Loucy (cell line): ENCODE measurements around the gene DOCK3.
"Not testable (repeated sequence)": the region's sequence is repeated elsewhere in the genome, so short reads cannot be mapped to it uniquely, and the experiment has no call there.

Experiments
- H2AFZ ChIP-seq: fragments of 200-600 bp; sonication (generic); 2 replicates; pipeline ENCODE4 v1.6.0; 2016; ENCODE audit warnings: antibody characterized with exemption, mild to moderate bottlenecking, low read length, moderate library complexity
- H3F3A ChIP-seq: fragments of 200-600 bp; 2 replicates; pipeline ENCODE4 v1.6.0; 2016; ENCODE audit warnings: antibody characterized with exemption, low read depth, mild to moderate bottlenecking
- H3K27me3 ChIP-seq: fragments of 200-600 bp; sonication (generic); 2 replicates; pipeline ENCODE4 v1.6.1; 2014; ENCODE audit warnings: low read length, mild to moderate bottlenecking; ENCODE audit not compliant: insufficient read depth, poor library complexity, severe bottlenecking
- H3K36me3 ChIP-seq: fragments of 200-600 bp; sonication (generic); 2 replicates; pipeline ENCODE4 v1.6.1; 2016; ENCODE audit warnings: low read length; ENCODE audit not compliant: insufficient read depth
- H3K4me1 ChIP-seq: fragments of 200-600 bp; sonication (generic); 2 replicates; pipeline ENCODE4 v1.5.1; 2014; ENCODE audit warnings: low read length, mild to moderate bottlenecking; ENCODE audit not compliant: insufficient read depth, poor library complexity, severe bottlenecking
- H3K4me2 ChIP-seq: fragments of 200-600 bp; sonication (generic); 2 replicates; pipeline ENCODE4 v1.6.0; 2014; ENCODE audit warnings: antibody characterized with exemption, low read length, low read depth, mild to moderate bottlenecking; ENCODE audit not compliant: poor library complexity, severe bottlenecking
- H3K4me3 ChIP-seq: fragments of 200-600 bp; sonication (generic); 2 replicates; pipeline ENCODE4 v1.5.1; 2014; ENCODE audit warnings: low read length, mild to moderate bottlenecking, mixed read lengths; ENCODE audit not compliant: poor library complexity, severe bottlenecking
- H3K79me2 ChIP-seq: fragments of 200-600 bp; sonication (generic); 2 replicates; pipeline ENCODE4 v1.6.1; 2014; ENCODE audit warnings: low read length; ENCODE audit not compliant: insufficient read depth
- H3K9ac ChIP-seq: fragments of 200-600 bp; sonication (generic); 2 replicates; pipeline ENCODE4 v1.6.0; 2014; ENCODE audit warnings: mild to moderate bottlenecking, low read depth, low read length, moderate library complexity; ENCODE audit not compliant: poor library complexity, severe bottlenecking
- H3K9me2 ChIP-seq: fragments of 200-600 bp; sonication (generic); replicated peaks from 2 replicates; pipeline ENCODE4 v1.6.1; 2016; ENCODE audit warnings: low read depth, low read length, mixed read lengths
- H3K9me3 ChIP-seq: fragments of 200-600 bp; sonication (generic); 2 replicates; pipeline ENCODE4 v1.6.1; 2014; ENCODE audit warnings: mild to moderate bottlenecking, antibody characterized with exemption, low read length, low read depth; ENCODE audit not compliant: insufficient read depth
- H4K20me1 ChIP-seq: fragments of 200-600 bp; sonication (generic); 2 replicates; pipeline ENCODE4 v1.6.0; 2014; ENCODE audit warnings: antibody characterized with exemption, low read length, mild to moderate bottlenecking; ENCODE audit not compliant: insufficient read depth, poor library complexity, severe bottlenecking
- EZH2phosphoT487 ChIP-seq: fragments of 200-600 bp; IDR thresholded peaks from 2 replicates; pipeline ENCODE4 v1.6.1; 2018; ENCODE audit warnings: antibody characterized with exemption, mild to moderate bottlenecking, moderate library complexity, borderline replicate concordance
- TF ChIP-seq, protein P1 (sequence below): fragments of 200-600 bp; sonication (generic); conservative IDR thresholded peaks from 2 replicates; pipeline ENCODE4 v1.5.1; 2014; ENCODE audit warnings: mild to moderate bottlenecking, antibody characterized with exemption, low read length

Gene DOCK3

DNA sequence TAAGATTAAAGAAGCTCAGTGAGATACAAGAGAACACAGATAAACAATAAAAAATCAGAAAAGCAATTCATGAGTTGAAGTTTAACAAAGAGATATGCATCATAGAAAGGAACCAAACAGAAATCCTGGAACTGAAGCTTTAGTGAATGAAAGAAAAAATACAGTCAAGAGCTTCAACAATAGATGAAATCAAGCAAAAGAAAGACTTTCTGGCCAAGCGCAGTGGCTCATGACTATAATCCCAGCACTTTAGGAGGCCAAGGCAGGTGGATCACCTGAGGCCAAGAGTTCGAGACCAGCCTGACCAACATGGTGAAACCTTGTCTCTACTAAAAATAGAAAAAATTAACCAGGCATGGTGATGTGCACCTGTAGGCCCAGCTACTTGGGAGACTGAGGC, 408.8 kb downstream of the DOCK3 start:
- H3K4me1 ChIP-seq, result no peaks in the 10 kb centered on the region
- no peak overlapping the region for H3K4me3 ChIP-seq
- peaks cover 8% of the 10 kb centered on the region; the same call in 1 of the 2 replicates for H3K9me3 ChIP-seq
- no peaks in the 10 kb centered on the region for H3K79me2 ChIP-seq
- H4K20me1 ChIP-seq, result no peaks in the 10 kb centered on the region
- no peaks in the 10 kb centered on the region for H3K9me2 ChIP-seq
- H3K36me3 ChIP-seq, result no peaks in the 10 kb centered on the region
- no peaks in the 10 kb centered on the region for H3K27me3 ChIP-seq
- TF ChIP-seq, protein P1, sequence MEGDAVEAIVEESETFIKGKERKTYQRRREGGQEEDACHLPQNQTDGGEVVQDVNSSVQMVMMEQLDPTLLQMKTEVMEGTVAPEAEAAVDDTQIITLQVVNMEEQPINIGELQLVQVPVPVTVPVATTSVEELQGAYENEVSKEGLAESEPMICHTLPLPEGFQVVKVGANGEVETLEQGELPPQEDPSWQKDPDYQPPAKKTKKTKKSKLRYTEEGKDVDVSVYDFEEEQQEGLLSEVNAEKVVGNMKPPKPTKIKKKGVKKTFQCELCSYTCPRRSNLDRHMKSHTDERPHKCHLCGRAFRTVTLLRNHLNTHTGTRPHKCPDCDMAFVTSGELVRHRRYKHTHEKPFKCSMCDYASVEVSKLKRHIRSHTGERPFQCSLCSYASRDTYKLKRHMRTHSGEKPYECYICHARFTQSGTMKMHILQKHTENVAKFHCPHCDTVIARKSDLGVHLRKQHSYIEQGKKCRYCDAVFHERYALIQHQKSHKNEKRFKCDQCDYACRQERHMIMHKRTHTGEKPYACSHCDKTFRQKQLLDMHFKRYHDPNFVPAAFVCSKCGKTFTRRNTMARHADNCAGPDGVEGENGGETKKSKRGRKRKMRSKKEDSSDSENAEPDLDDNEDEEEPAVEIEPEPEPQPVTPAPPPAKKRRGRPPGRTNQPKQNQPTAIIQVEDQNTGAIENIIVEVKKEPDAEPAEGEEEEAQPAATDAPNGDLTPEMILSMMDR, result no peak
- TF ChIP-seq EZH2phosphoT487, result no peak
- H3K4me2 ChIP-seq, result no peak overlapping the region
- no peak overlapping the region for H3K9ac ChIP-seq
- H3F3A ChIP-seq, result no peaks in the 10 kb centered on the region
- H2AFZ ChIP-seq, result no peak overlapping the region

DNA sequence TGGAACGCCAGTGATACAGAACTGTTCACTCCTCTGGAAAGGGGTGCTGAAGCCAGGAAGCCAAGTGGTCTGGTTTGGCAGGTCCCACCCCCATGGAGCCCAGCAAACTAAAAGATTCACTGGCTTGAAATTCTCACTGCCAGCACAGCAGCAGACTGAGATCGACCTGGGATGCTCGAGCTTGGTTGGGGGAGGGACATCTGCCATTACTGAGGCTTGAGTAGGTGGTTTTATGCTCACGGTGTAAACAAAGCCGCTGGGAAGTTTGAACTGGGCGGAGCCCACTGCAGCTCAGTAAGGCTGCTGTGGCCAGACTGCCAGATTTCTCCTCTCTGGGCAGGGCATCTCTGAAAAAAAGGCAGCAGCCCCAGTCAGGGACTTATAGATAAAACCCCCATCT, 417.4 kb downstream of the DOCK3 start:
- not testable (repeated sequence) for H3K4me3 ChIP-seq, H4K20me1 ChIP-seq, H3F3A ChIP-seq, H3K36me3 ChIP-seq, H3K4me2 ChIP-seq, H2AFZ ChIP-seq, H3K9me3 ChIP-seq, H3K27me3 ChIP-seq, H3K9me2 ChIP-seq, H3K9ac ChIP-seq, H3K79me2 ChIP-seq, H3K4me1 ChIP-seq

DNA sequence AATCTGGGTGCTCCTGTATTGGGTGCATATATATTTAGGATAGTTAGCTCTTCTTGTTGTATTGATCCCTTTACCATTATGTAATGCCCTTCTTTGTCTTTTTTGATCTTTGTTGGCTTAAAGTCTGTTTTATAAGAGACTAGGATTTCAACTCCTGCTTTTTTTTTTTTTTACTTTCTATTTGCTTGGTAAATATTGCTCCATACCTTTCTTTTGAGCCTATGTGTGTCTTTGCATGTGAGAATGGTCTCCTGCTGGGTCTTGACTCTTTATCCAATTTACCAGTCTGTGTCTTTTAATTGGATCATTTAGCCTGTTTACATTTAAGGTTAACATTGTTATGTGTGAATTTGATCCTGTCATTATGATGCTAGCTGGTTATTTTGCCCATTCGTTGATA, 420.1 kb downstream of the DOCK3 start:
- H3K27me3 ChIP-seq, H3K36me3 ChIP-seq, H3F3A ChIP-seq, H4K20me1 ChIP-seq, H3K4me2 ChIP-seq, H2AFZ ChIP-seq, H3K9me3 ChIP-seq, H3K9me2 ChIP-seq, H3K4me1 ChIP-seq, H3K79me2 ChIP-seq, H3K4me3 ChIP-seq, H3K9ac ChIP-seq: not testable (repeated sequence)

DNA sequence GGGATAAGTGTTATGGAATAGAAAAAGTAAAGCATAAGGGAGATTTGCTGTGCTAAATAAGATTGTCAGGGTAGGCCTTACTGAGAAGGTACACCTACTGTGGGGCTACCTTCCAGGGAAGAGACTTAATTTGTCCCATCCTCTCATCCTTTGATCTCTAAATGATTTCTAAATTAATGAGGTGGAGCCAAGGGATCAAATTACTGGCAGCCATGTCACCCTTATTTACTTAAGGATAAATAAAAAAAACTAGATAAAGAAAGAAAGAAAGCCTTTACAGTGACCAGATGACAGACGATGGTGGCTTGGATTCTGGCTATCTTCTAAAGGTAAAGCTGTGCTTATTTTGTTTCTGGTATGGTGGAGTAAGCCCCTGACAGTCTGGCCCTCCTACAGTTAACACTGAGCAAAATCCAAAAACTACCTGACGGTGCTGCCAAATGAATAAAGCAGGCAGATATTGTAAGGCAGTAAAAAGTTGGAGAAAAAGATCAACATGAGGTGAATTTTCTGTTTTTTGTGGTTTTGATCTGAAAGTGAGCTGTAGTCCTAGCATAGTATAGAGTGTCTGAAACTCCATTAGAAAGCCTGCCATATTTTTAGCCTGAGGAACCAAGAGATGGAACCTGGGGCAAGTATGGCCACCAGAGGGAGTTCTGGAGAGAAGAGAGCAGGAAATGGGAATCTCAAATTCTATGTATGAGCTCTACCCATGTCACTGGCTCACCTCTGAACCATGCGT, 425.2 kb downstream of the DOCK3 start:
- Histone ChIP-seq H3K9ac (no peak overlapping the region), H3K79me2 (no peaks in the 10 kb centered on the region), H3K9me2 (no peaks in the 10 kb centered on the region), H4K20me1 (no peaks in the 10 kb centered on the region), H3K9me3 (no peaks in the 10 kb centered on the region), H2AFZ (no peak overlapping the region), H3K4me3 (no peak overlapping the region), H3K4me1 (no peaks in the 10 kb centered on the region), H3K4me2 (no peak overlapping the region), H3K27me3 (no peaks in the 10 kb centered on the region), H3F3A (no peaks in the 10 kb centered on the region), H3K36me3 (no peaks in the 10 kb centered on the region)
- TF ChIP-seq, protein P1, result peak; percentile 73
- no peak for TF ChIP-seq EZH2phosphoT487
